Right kidney (tissue), 1 donor: ENCODE results near the gene SESN3.
"Not testable (repeated sequence)": the region's sequence is repeated elsewhere in the genome, so short reads cannot be mapped to it uniquely, and the experiment has no call there.

Source experiments
- DNase-seq: peaks from one replicate; pipeline ENCODE4 v3.0.0-alpha.2; 2016

The SESN3 gene

DNA sequence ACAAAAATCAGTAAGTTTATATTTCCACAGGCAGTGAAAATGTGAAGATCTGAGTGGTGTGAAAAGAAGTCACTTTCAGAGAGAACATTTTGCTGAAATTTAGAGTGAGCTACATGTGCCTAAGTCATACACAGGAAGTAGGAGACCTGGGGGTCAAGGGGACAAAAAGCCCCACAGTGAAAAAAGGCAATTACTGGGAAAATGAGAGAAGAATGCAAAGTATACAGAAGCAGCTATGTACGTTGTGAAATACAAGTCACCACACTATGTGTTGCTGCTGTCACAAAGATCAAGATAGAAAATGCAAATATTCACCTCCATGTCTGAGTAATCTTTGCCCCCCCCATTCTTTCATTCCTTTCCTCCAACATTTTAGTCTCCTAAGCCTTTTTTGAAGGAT, 21.6 kb upstream of the SESN3 start:
- no peak for DNase-seq

DNA sequence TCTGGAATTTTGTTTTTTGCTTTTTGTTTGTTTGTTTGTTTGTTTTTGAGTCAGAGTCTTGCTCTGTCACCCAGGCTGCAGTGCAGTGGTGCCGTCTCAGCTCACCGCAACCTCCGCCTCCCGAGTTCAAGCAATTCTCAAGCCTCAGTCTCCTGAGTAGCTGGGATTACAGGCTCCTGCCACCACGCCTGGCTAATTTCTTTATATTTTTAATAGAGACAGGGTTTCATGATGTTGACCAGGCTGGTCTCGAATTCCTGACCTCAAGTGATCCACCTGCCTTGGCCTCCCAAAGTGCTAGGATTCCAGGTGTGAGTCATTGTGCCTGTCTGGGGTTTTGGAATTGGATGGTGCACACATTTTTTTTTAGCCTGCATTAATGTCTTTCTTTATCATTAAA, 20.9 kb upstream of the SESN3 start:
- DNase-seq = not testable (repeated sequence)

DNA sequence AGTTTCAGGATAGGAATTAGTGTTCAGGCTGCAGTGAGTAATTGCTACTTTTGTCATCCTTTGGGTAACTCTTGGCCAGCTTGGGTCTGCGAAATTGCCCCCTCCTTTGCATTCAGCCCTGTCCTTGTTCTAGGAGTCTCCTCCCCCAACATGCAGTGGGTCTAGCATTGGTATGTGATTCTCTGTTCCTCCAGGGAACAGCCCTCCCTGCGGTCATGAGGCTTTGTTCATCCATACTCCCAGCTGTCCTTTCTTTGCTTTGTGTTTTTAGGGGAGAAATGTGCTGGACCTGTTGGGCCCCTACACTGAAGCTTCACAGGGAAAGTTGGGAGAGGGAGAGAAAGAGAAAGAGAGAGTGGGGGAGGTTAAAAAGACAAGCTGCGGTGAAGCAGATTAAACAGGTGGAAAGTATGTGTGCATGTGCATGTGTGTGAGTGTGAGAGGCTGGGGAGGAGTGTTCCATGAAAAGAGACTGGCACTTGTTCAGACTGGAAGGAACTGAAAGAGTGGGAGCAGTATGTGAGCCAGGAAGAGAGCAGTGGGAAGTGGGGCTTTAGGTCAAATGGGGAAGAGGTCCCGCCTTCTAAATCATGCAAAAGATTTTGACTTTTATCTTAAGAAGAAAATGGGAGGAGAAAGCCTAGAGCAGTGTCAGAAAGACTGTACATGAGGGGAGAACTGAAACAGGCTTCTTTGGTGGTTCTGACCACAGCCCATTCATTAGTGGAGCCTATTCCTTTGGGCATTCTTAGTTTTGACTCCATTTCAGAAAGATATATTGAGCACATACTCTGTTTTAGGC, 17.9 kb upstream of the SESN3 start:
- no peak for DNase-seq

DNA sequence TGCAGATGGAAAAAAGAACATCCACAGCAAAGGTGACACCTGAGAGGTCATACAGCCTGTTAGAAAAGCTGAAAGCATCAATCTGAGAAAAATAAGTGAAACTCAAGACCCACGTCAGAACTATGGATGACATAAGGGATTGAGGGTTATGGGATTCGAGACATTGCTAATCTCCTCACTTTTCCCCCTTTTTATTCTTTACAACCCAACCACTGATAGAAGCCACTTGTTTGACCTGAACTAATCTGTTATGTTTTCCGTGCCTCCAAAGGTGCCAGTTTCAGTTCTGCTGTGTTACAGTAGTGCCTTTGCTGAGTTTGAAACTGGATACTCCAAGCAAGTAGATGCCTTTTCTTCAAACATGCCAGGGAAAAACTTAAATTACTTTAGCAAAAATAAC, 16.9 kb upstream of the SESN3 start:
- DNase-seq = no peak

DNA sequence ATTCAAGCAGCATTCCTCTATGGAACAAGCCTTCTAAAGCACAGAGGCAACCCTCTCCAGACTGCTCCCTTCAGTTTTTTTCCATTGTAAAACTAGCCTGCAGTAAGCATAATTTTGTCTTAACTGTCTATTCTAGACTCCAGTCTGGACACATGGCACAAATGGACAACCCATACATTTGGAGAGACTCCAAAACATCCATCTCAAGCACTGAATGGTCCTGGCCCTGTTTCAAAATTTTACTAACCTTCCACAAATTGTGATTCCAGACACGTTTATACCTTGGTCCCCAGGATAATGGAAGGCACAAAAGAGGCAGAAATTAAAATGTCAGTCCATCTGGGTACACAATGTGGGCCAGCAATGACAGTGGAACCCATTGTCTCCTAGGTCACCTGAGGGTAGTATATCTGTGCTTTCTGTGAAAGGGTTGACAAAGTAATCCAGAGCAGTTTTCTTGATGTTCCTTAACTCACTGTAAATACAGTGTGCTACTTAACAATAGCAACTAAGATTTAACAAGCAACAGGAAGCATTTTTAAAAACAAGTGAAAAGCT, 16.2 kb upstream of the SESN3 start:
- no peak for DNase-seq

GRCh38 chr11:95245581-95245980, 14.6 kb upstream of the SESN3 start:
- no peak for DNase-seq

DNA sequence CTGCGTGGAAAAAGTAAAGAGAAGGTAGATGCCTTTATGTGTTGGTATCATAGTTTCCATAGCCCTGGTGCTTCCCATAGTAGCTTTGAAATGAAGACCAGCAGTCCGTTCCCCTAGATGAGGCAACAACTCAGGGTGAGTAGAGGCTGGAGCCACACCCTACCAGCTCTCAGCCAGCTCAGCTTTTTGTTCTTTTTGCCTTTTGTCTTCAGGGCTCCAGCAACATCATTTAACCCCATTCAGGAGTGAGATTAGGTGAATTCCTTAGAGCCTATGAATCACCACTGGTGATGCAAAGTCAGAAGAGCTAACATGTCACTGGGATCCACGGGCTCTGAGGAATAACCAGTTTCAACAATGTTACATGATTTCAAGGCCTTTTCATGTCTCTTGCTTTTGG, 14.0 kb upstream of the SESN3 start:
- DNase-seq = no peak

- DNase-seq = no peak
Measured at GRCh38 chr11:95243673-95244072, 12.7 kb upstream of the SESN3 start.

GRCh38 chr11:95242845-95243605, 12.0 kb upstream of the SESN3 start:
- DNase-seq = no peak

DNA sequence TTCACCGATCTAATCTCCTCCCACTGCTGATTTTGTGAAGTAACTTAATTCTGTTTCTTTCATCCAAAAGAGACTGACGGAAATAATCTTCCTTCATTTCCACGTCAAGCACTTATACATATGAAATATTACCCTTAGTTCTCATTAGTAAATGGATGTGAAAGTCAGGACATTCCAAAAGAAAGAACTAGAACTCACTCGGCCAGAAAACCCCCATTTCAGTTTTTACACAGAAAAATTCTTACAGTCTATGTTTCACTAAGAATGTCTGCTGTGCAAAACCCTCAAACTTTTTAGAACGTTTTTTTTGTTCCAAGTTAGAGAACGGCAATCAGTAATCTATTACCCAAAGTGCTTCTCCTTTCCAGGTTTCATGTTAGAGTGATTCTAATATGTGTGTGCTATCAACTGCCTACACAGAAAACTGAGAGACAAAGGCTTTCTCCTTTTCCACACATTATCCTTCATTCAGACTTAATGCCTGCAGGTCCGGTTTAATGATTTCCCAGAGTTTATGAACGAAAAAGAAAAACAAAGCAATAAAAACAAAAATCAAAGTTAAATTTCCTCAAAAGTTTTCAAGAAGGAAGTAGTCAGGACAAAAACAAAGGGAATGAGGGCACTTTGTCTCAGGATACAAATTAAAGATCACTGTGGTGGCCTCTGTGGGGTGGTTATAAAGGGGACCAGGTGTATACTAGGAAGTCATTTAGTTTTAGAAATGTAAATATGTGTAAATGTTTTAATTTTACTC, 11.3 kb upstream of the SESN3 start:
- DNase-seq = peak; percentile 44

GRCh38 chr11:95241681-95242081, 10.7 kb upstream of the SESN3 start:
- no peak for DNase-seq

GRCh38 chr11:95239871-95240649, 9.1 kb upstream of the SESN3 start:
- DNase-seq = no peak

GRCh38 chr11:95232666-95233065, 1.7 kb upstream of the SESN3 start:
- DNase-seq = no peak

DNA sequence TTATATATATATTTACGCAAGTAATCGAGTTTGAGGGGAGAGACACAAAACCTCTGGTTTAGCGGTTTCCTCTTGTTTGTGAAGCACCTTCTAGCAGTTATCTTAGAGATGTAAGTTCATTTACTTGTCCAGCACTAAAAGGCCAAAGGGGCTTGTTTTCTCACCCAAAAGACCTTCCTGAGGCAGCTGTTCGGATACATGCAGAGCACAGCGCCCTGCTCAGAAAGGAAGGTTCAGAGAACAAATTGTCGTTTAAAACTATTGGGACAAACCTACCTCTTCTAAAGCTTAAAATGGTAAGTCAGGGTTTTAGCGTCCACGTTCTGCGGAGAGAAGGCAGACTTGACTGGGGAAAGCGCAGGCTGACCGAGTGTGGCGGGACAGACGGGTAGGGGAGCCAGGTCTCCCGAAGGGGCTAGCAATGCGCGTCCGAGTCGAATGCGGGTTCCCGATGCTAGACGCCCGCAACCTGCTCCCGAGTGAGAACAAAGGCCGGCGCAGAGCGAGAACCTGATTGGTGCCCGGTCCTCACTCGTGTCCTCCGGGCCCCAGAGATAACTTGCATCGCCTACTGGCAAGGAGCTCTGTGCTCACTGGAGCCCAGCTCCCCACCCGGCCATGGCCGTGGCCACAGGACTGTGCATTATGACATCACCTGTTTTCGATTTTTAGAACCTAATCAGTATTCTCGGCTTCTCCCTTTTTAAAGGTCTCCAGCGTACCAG, 1.0 kb upstream of the SESN3 start:
- DNase-seq = peak; percentile 88

DNA sequence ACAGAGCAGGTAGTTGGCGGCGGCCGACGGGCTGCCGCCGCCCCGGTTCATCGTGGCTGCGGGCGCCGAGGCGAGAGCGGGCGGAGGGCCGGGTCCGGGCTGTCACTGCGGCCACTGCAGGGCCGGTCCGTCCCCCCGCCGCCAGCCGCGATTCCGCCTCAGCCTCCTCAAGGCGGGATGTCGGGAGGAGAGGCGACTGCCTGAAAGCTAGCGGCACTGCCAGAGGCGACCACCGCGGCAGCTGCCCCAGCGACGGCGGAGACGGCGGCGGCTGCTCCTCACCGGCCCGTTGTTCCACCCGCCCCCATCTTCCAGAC, 234 bp downstream of the SESN3 start:
- DNase-seq = no peak

- peak; percentile 90 for DNase-seq
Measured at GRCh38 chr11:95229993-95230809, 801 bp downstream of the SESN3 start.

DNA sequence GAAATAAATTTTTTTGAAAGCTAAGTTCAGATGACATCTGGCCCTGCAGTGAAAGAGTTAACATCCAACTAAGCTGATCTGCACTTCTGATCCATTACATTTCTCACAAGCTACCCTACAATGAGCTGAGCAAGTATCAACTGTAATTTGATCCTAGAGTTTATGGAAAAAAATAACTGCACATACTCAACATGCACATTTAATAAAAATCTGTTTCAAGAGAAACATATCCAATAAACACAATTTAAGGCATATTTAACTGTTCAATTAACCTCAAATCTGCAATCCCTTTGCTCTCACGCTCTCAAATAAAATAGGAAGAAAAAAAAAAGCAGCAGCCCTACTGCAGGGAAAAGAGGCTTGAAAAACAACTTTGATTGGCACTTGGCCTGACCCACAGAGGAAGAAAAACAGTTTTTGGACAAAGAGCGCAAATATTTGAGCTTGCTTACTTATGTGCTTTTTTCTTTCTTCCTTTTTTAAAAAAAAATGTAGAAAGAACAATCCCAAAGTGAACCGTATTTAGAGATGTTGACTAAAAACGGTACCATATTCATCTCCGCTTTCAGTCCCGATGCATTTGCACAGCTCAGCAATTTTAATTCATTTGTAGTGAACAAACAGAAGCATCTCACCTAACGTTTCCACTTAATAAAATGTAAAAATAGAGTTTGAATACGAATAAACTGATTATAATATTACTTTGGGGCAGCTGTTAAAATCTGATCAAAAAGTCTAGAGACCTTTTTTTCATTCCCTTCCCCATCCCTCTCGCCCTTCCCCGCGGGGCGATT, 1.6 kb downstream of the SESN3 start:
- peak; percentile 67 for DNase-seq

DNA sequence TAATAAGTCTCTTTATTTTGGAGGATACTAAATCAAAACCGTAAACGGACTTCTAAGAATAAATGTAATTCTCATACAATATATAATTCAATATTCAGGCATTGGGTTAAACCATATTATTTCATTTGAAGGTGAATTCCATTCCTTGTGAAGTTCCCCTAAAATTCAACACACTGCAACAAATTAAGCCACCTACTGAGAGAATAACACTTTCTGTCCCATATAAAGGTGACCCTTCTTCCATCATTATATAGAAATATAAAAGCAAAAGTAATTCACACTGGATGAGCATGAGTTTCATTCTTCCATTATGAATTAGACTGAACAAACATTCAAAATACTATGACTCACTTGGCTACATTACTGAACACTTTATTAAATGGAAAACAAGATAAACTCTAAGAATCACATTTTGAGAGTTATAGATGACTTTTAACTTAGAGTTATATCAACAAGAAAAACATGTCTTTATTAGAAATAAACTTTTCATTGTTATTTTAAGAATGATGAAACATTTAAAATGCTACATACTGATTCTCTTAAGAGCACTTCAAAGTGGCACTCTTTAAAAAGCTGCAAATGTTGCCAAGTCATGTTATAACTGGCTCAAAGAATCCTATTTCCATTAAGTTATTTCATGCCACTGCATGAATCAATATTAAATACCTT, 2.8 kb downstream of the SESN3 start:
- no peak for DNase-seq

DNA sequence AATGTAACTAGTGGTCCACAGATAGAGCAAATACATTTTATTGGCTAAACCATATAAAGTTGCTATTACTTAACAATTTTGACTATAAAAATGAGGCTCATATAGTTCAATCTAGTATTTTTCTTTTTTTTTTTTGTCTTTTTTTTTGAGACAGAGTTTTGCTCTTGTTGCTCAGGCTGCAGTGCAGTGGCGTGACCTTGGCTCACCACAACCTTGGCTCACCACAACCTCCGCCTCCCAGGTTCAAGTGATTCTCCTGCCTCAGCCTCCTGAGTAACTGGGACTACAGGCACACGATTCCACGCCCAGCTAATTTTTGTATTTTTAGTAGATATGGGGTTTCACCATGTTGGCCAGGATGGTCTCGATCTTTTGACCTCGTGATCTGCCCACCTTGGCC, 3.9 kb downstream of the SESN3 start:
- DNase-seq = not testable (repeated sequence)
